Transverse colon (tissue), 4 donors: ENCODE results near the gene ACSF3. TPM values are rescaled to one million over a fixed set of nuclear protein-coding genes. Genes with fewer than 3 reads are reported as not detected.

Experiments used
- DNase-seq: peaks from one replicate; pipeline ENCODE4 v3.0.0-alpha.2; 2019
- H3K27ac ChIP-seq, 4 donors: fragments of 200-600 bp; sonication (generic); 2 replicates each; pipeline ENCODE4 v1.5.1; 2016 to 2018; ENCODE audit warnings: inconsistent platforms in 4 of 4
- H3K27me3 ChIP-seq: fragments of 200-600 bp; sonication (generic); 2 replicates; pipeline ENCODE4 v1.5.1; 2017; ENCODE audit warnings: inconsistent platforms
- H3K36me3 ChIP-seq, 4 donors: fragments of 200-600 bp; sonication (generic); 2 replicates each; pipeline ENCODE4 v1.5.1; 2017 to 2019; ENCODE audit warnings: inconsistent platforms in 4 of 4
- H3K4me1 ChIP-seq, 4 donors: fragments of 200-600 bp; sonication (generic); 2 replicates each; pipeline ENCODE4 v1.5.1; 2017 to 2020; ENCODE audit warnings: inconsistent platforms in 4 of 4
- H3K4me3 ChIP-seq, 4 donors: fragments of 200-600 bp; sonication (generic); 1 replicate in 1 of 4; 2 replicates in 3 of 4; pipeline versions ENCODE4 v1.5.1 to v1.6.1; 2017 to 2019; ENCODE audit warnings: inconsistent platforms in 4 of 4
- H3K9me3 ChIP-seq, 2 donors: fragments of 200-600 bp; sonication (generic); 2 replicates each; pipeline ENCODE4 v1.5.1; 2017 to 2019; ENCODE audit warnings: inconsistent platforms in 2 of 2
- EP300 ChIP-seq: sonication (generic); formaldehyde crosslinking; IDR thresholded peaks from one replicate; pipeline ENCODE4 v1.6.1; 2017; ENCODE audit warnings: antibody characterized with exemption, low read depth
- POLR2A ChIP-seq: fragments of 450-650 bp; IDR thresholded peaks from one replicate; pipeline ENCODE4 v1.6.1; 2016; ENCODE audit warnings: antibody characterized with exemption, mild to moderate bottlenecking, moderate library complexity
- POLR2AphosphoS5 ChIP-seq, 3 donors: sonication (generic); formaldehyde crosslinking; IDR thresholded peaks; one replicate each; pipeline ENCODE4 v1.6.1; 2016; ENCODE audit warnings: antibody characterized with exemption in 3 of 3
- WGBS, 2 donors: methylation state at CpG; one replicate each; pipeline ENCODE4 v1.1.5; 2018; ENCODE audit warnings: low coverage in 1 of 2; 5-methylcytosine and 5-hydroxymethylcytosine counted together
- in situ Hi-C, 4 donors: fragments of 200-750 bp; cut with MboI; loops; one replicate each; pipeline versions ENCODE4 v1.15.0 to v1.15.1; 2017; ENCODE audit warnings: low sequenced_read_pairs in 3 of 4, low pct_ligation_motif_present in 1 of 4, low pct_unique_long_range_greater_than_20kb in 1 of 4
- intact Hi-C: fragments of 100-400 bp; cut with DNase I; formaldehyde crosslinking; loops from one replicate; pipeline ENCODE4 v1.15.1; 2023; ENCODE audit warnings: low total_unique reads
- total RNA-seq, 4 donors: library from RNA; depleted of rRNA; stranded (reverse); fragments of >200 nt; gene quantifications; one replicate each; pipeline ENCODE4 v1.1.0, GENCODE V29; 2016
- TF ChIP-seq, protein P1 (sequence below), 5 experiments: fragments of 200-600 bp in 3 of 5; fragments of 450-650 bp in 2 of 5; sonication (generic) in 3 of 5; IDR thresholded peaks; 1 replicate in 2 of 5; 2 replicates in 3 of 5; pipeline ENCODE4 v1.5.1; 2016 to 2017; ENCODE audit warnings: antibody characterized with exemption in 5 of 5, inconsistent platforms in 3 of 5, mild to moderate bottlenecking in 2 of 5, moderate library complexity in 1 of 5

Gene ACSF3
- total RNA-seq, 4 donors from 2014 or later = 54.5 to 120 (median 75.8) TPM

DNA sequence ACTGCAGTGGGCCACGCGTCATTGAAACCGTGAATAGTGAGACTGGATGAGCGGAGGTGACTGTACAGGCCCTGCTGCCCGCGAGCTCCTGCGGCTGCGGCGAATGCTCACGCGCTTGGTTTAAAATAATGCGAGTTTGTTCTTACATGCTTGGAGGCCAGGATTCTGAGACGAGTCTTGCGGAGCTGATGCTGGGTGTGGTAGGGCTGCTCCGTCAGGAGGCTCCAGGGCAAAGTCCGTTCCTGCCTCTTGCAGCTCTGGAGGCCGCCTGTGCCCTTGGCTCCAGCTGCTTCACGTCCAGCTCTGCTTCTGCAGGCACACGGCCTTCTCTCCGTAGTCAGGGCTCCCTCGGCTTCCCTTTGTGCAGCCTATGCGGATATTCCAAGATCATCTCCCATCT, 9.5 kb downstream of the ACSF3 start:
- intact Hi-C loops = no loop called here
- peak; percentile 86 for DNase-seq
- WGBS, 2 donors = 67% methylated on average over 22 of the region's 22 CpGs; no CpG with 5 or more reads in 1 of the 2 donors
- in situ Hi-C loops = no loop called here
- Histone ChIP-seq H3K9me3 (no peaks in the 10 kb centered on the region), H3K36me3 (peaks cover 0 to 15% (median 7%) of the 10 kb centered on the region in 4 donors), H3K4me3 (peak overlapping the region in 1 of 4 donors; percentile 21), H3K4me1 (peaks cover 31 to 60% (median 47%) of the 10 kb centered on the region in 4 donors), H3K27me3 (no peaks in the 10 kb centered on the region), H3K27ac (peak overlapping the region; percentile 78 to 88 (median 82))
- TF ChIP-seq POLR2A (no peak), EP300 (no peak), POLR2AphosphoS5 (IDR thresholded peaks at IDR 0.05) (peak in 2 of 3 donors; percentile 61 to 70)

DNA sequence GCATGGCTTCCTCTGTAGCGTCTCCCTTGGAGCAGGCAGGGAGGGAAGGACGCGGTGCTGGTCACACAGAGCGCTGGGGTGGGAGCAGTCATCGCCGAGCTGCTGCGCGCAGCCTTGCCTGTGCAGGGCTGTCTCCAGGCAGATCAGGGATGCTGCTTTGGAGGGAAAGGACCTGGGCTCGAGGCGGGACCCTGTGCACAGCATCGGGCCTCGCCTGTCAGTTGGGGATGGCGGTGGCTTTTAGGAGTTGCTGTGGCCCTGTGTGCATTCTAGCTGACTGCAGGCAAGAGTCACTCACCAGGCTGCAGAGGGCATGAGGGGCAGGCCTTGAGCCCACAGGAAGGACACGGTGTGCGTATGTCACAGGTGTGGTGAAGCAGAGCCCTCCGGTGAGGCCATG, 10.1 kb downstream of the ACSF3 start:
- TF ChIP-seq EP300 (no peak), POLR2A (no peak), POLR2AphosphoS5 (IDR thresholded peaks at IDR 0.05) (no peak)
- TF ChIP-seq, protein P1, sequence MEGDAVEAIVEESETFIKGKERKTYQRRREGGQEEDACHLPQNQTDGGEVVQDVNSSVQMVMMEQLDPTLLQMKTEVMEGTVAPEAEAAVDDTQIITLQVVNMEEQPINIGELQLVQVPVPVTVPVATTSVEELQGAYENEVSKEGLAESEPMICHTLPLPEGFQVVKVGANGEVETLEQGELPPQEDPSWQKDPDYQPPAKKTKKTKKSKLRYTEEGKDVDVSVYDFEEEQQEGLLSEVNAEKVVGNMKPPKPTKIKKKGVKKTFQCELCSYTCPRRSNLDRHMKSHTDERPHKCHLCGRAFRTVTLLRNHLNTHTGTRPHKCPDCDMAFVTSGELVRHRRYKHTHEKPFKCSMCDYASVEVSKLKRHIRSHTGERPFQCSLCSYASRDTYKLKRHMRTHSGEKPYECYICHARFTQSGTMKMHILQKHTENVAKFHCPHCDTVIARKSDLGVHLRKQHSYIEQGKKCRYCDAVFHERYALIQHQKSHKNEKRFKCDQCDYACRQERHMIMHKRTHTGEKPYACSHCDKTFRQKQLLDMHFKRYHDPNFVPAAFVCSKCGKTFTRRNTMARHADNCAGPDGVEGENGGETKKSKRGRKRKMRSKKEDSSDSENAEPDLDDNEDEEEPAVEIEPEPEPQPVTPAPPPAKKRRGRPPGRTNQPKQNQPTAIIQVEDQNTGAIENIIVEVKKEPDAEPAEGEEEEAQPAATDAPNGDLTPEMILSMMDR (IDR thresholded peaks at IDR 0.05) = no peak
- Histone ChIP-seq H3K4me3 (no peak overlapping the region), H3K9me3 (no peaks in the 10 kb centered on the region), H3K4me1 (peaks cover 31 to 59% (median 40%) of the 10 kb centered on the region in 4 donors), H3K27ac (peak overlapping the region; percentile 78 to 88 (median 82)), H3K36me3 (peaks cover 0 to 15% (median 7%) of the 10 kb centered on the region in 4 donors), H3K27me3 (no peaks in the 10 kb centered on the region)
- no peak for DNase-seq
- intact Hi-C loops = no loop called here
- in situ Hi-C loops = no loop called here
- 95% methylated on average over 12 of the region's 16 CpGs; no CpG with 5 or more reads in 1 of the 2 donors for WGBS, 2 donors

DNA sequence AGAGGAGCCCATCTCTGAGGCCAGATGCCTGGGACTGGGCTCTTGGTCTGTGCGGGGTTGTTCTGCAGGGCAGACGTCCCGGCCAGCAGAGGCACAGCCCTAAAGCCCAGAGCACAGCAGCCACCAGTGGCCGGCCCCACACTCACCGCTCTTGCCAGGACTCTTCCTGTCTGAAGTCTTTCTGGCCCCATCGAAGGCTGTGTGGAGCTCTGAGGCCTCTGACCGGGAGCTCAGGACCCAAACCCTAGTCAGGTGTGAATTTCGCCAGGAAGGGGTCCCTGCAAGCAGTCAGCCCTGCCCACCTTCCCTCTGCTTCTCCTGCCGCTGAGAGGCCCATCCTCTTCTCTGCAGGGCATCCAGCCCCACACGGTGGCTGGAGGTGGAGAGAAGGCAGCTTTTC, 10.7 kb downstream of the ACSF3 start:
- no peaks in the 10 kb centered on the region for H3K27me3 ChIP-seq
- 86% methylated on average over 10 of the region's 10 CpGs; no CpG with 5 or more reads in 1 of the 2 donors for WGBS, 2 donors
- no peaks in the 10 kb centered on the region for H3K9me3 ChIP-seq
- in situ Hi-C loops (no loop called here), intact Hi-C loops (no loop called here)
- H3K4me1 ChIP-seq = peaks cover 29 to 54% (median 35%) of the 10 kb centered on the region in 4 donors
- TF ChIP-seq POLR2A (no peak), POLR2AphosphoS5 (IDR thresholded peaks at IDR 0.05) (no peak), EP300 (no peak)
- TF ChIP-seq, protein P1 (IDR thresholded peaks at IDR 0.05) = no peak
- no peak for DNase-seq
- H3K36me3 ChIP-seq = peaks cover 0 to 15% (median 7%) of the 10 kb centered on the region in 4 donors
- H3K27ac ChIP-seq = no peak overlapping the region
- no peak overlapping the region for H3K4me3 ChIP-seq

DNA sequence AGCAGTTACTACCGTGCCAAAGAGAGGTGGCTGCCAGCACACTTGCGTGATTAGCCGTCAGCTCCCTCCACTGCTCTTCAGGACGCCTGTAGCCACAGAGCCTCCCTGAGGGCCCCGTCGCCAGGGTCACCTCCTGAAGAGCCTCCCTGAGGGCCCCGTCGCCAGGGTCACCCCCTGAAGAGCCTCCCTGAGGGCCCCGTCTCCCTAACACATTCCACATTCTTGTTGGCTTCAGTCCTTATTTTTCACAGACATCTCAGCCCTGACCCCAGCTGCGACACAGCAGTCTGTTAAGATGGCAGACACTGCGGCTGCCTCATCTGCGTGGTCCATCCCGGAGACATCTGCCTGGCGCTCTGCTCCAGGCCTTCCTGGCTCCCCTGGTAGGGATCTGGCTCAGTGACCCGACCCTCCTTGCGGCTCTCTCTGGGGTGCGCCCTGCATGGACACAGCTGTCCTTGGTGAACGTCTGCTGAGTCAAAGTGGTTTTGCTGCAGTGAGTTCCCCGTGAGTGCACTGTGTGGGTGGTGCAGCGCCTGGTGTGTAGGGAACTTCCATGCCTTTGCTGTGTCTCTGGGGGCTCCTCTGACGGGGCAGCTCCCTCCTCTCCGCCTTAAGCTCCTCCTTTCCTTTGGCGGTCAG, 11.4 kb downstream of the ACSF3 start:
- no peak overlapping the region for H3K27ac ChIP-seq
- WGBS, 2 donors = 84% methylated on average over 23 of the region's 23 CpGs; no CpG with 5 or more reads in 1 of the 2 donors
- peaks cover 0 to 15% (median 7%) of the 10 kb centered on the region in 4 donors for H3K36me3 ChIP-seq
- no peaks in the 10 kb centered on the region for H3K27me3 ChIP-seq
- peaks cover 22 to 46% (median 29%) of the 10 kb centered on the region in 4 donors for H3K4me1 ChIP-seq
- in situ Hi-C loops = no loop called here
- DNase-seq = no peak
- intact Hi-C loops = no loop called here
- H3K9me3 ChIP-seq = no peaks in the 10 kb centered on the region
- no peak for TF ChIP-seq POLR2AphosphoS5 (IDR thresholded peaks at IDR 0.05)
- no peak for TF ChIP-seq EP300
- TF ChIP-seq, protein P1 (IDR thresholded peaks at IDR 0.05) = no peak
- no peak overlapping the region for H3K4me3 ChIP-seq
